GM15510 (cell line): Measurements from ENCODE around the gene BIN1.

Source experiments
- POLR2A ChIP-seq: IDR thresholded peaks from 3 replicates; pipeline ENCODE4 v1.6.1; 2011; ENCODE audit warnings: borderline replicate concordance; ENCODE audit not compliant: insufficient read length; ENCODE audit errors: extremely low read depth

Gene BIN1

DNA sequence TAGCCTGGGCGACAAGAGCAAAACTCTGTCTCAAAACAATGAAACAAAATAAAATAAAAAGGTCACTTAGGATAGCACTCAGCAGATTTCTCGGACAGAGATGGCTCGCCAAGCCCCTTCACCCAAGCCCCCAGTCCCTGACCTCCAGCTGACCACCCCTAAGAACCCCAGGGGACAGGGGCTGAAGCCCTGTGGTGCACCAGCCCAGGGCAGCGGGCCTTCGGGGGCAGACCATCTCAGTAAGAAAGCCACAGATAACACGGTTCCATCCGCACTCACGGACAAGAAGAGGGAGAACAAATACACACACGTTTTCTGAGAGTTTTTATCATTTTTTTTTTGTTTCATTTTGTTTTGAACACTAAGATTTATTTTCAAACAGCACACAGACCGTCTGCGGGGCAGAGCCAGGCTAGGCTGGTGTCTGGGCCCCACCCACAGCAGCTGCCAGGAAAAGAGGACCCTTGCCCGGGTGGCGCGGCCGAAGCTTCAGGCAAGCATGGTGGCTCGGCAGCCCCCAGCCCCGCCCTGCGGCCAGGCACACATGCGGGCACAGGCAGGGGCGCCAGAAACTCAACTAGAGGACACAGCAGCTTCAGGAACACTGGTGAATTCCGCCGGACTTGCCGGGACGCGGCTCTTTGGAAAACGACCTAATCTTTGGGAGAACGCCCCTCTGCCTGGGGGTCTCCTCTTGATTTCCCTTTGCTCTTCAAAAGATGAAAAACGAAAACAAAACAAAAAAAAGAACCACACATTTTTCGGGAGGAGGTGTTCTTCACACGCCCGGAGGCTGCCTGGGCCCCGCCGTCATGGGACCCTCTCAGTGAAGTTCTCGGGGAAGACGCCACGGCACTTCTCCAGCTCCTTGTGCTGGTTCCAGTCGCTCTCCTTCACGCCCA, 59.0 kb downstream of the BIN1 start:
- no peak for TF ChIP-seq POLR2A

DNA sequence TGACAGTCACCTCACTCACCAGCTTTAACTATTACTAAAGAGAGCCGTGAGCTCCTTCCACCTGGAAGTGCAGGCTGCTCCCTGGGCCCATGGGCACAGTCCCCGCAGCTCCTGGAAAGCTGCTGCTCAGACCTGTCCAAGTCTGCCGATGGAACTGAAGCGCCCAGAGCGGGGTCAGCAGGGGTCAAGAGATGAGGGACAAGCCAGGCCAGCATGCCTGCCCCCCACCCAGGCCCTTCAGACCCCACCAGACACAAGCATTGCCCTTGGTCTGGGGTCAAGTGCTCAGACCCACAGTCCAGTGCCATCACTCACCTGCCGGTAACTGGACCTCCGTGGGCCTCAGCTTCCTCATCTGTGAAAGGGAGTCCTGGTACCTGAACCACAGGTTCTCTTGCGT, 59.9 kb downstream of the BIN1 start:
- no peak for TF ChIP-seq POLR2A

DNA sequence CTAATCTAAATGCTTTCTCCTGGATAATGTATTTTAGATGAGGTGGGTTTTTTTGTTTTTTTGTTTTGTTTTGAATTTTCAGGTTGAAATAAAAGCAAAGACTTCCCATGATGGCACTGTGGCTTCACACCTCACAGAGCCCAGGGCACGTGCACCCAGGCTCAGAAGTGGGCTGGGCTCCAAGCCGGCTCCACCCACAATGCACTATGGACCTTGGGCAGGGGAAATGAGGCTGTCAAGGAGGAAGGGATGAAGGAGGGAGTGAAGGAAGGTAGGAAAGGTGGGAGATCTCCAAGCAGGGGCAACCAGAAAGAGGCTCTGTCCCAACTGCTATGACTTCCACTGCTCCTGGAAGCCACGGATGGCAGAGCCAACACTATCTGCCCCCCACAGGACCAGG, 60.4 kb downstream of the BIN1 start:
- TF ChIP-seq POLR2A: no peak

DNA sequence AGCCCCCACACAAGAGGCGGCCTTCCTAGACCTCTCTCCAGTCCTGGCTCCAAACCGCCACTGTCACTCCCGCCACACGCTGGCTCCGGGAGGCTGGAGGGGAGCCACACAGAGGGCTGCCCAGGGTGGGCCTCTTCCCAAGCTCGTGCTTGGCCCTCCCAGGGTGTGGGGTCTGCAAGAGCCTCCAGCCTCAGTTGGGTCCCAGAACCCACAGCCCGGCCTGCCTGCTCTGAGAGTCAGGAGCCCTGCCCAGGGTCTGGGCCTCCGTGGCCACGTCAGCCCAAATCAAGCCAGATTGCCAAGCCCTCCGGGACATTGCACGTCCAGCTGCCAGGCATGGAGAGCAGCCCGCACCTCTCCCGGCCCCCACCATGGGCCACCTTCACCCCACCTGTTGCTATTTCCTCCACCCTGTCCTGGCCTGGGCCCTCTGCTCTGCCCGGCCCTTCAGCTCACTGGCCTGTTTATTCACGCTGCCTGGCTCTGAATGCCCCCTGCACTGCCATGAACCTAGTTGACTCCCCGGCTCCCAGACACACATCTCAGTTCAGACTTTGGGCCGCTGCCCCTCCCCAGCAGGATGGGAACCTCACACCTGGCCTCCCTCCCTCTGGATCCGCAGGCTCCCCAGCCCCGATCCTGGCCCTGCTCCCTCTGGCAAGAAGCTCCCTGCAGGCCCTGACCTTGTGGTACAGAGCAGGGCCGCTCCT, 61.0 kb downstream of the BIN1 start:
- TF ChIP-seq POLR2A: no peak

DNA sequence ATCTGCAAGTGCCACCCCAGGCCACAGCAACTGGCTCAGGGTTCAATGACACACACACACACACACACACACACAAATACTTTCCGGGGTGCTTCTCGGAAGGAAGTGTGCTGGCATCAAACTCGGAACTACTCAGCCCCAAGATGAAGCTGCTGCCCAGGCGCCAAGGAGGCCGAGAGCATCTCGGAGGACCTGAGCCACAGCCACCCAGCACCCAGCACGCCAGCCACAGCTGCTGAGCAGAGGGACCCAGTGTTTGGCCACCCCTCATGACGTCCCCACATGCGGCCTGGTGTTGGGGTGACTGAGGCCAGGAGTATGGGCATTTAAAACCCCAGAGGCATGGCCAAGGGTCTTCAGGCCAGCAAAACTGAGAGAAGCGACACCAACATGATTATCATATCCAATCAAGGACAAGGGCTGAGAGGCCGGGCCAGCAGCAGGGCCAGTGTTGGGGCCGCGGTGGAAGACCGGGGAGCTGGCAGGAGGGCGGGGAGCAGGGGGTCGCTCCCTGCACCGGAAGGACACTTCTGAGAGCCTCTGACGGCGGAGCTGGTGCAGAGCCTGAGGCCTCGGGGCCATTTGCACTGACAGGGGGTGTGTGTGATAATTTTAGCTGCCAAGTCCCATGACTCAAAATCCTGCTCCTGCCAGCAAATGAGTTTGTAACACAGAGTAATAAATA, 61.8 kb downstream of the BIN1 start:
- TF ChIP-seq POLR2A: no peak

DNA sequence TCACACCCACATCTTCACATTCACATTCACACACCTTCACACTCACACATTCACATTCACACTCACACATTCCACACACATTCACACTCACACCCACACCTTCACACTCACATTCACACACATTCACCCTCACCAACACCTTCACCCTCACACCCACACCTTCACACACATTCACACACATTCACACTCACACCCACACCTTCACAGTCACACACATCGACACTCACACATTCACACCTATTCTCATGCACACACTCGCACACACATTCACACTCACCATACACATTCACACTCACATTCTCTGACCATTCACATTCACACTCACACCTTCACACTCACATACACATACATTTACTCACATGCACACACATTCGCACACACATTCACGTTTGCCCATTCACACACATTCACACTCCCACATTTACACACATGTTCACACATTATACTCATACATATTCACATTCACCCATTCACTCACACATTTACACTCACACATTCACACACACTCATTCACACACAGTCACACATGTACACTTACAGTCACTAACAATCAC, 62.7 kb downstream of the BIN1 start:
- TF ChIP-seq POLR2A: no peak

DNA sequence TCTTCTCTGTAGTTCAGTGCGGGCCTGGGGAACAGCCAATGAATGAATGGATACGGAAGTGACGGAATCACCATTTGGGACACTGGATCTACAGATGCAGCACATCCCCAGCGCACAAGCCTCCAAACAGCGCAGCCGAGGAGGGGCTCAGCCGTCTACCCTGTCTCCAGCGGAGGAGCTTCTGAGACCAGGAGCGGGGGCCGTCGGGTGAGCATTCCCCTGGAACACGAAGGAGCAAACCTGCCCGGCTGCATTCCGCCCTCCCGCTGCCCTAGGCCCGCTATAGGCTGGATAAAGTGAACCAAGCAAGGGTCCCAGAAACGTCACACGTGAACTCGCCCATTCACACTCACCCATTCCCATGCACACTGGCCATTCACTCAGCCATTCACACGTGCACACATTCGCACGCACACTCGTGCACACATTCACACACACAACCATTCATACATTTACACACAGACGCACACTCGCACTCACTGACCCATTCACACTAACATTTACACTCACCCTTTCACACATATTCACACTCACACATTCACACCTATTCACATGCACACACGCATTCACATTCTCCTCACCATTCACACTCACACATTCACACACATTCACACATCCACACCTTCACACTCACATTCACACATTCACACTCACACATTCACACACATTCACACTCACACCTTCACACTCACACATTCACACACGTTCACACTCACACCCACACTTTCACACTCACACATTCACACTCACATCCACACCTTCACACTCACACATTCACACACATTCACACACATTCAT, 63.4 kb downstream of the BIN1 start:
- no peak for TF ChIP-seq POLR2A

DNA sequence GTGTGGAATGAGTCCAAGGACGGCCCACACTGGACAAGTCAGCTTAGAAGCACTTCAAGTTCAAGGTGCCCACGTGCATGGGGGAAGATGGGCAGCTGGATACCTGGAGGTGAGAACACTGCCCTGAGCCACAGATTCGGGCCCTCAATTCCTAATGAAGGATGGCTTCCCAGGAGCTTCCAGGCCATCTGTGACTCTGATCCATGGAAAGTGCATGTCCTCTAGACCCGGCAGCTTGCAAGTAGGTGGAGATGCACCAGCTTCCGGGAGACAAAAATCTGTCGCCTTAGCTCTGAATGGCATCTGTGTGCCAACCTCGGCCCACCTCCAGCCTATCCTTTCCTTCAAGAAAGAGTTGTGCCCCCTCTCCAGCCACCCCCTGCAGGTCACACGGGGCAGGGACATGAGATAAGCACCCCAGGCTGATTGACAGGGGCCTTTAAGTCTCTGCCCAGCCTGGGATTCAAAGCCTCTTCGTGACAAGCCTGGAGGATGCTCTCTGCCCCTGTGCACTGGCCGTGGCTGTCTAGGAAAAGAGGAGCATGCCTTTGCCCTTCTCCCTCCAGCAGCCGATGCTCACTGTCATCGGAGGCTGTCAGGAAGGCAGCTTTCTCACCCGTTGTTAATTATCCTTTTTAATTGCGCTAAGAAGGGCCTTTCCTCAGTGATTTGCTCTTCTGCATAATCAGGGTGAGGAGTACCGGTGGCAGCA, 65.5 kb downstream of the BIN1 start:
- TF ChIP-seq POLR2A: no peak

DNA sequence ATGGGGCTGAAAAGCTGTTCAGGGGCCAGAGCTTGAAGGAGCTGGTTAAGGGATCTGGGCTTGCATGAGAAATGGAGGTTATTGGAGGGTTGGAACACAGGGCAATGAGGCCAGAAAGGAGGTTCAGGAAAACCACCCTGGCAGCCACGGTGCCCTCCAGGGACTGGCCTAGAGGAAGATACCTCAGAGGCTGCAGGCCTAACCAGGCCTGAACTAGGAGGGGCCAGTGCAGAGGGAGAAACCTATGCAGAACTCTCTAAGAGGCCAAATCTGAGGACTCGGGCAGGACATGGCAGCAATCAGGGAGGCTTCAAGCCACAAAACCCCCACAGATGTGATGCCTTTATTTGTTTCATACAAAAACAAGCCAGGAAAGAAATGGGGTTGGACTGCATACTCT, 66.8 kb downstream of the BIN1 start:
- no peak for TF ChIP-seq POLR2A

DNA sequence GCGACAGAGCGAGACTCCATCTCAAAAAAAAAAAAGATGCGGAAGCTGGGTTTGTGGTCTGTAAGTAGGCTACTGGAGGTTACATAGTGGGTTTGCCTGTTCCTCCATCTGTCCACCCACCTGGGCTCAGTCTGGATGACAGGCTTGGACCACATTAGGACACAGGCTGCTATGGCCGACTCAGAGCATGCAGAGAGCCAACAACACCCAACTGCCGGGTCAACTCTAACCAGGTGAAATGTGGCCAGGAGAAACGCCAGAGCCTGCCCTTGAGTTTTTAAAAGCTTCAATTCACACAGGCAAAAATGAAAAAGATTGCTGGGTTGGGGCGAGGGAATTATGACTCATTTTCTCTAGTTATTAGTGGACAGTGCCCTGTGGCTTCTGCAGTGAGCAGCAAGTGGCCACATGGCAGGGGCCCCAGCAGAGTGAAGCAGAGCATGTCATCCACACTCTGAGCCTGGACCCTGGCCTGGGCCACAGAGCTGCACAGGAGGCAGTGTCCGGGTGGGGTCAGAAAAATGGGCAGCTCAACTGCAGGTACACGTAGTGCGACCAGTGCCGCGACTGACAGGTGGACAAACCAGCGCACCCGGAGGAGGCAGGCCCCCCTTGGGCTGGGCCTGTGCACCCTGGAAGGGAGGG, 67.4 kb downstream of the BIN1 start:
- TF ChIP-seq POLR2A: no peak

DNA sequence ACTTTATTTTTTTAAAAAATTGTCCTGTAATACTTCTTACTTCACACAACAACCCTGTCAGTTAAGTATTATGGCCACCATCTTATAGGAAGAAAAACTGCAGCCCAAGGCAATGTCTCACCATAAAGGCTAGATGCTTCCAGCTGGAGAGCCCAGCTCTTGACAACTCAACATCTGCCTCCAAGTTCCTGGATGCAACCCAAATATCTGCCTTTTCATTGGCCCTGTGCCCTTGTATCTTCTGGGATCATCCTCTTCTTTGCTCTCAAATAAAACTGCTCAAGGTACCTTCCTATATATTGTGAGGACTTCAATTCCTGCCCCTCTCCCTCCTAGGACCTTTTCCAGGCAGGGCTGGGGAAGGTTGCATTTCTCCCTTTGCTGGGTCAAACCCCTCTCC, 69.5 kb downstream of the BIN1 start:
- TF ChIP-seq POLR2A: no peak

DNA sequence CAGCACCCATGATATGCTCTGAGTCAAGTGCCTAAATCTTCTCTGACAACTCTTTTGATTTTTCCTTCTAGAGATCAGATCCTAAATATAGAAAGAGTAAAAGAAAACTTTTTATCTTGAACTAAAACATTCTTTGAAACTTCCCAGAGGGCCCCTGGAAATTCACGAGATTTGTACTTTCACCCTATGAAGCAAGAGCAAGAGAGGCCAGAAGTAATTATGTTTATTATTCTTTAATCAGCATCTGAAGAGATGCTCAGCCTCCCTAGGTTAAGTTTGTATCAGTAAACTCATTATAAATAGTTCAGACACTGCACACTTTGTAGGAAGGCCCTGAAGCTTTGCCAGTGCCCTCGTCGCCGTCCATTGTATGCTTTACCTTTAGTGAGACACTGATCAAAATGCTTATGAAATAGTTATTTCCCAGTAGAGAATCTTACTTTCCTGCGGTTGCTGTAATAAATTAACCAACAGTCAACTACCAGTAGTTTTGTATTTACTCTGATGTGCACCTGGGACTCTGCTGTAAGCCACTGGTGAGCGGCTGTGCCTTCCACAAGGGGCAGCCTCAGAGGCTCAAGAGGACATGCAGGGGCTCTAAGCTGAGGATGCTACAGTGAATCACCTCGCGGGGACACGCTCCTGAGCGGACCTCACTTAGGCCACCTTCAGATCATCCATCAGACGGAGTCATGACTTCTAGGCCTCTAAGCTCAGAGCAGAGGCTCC, 71.9 kb downstream of the BIN1 start:
- TF ChIP-seq POLR2A: no peak

DNA sequence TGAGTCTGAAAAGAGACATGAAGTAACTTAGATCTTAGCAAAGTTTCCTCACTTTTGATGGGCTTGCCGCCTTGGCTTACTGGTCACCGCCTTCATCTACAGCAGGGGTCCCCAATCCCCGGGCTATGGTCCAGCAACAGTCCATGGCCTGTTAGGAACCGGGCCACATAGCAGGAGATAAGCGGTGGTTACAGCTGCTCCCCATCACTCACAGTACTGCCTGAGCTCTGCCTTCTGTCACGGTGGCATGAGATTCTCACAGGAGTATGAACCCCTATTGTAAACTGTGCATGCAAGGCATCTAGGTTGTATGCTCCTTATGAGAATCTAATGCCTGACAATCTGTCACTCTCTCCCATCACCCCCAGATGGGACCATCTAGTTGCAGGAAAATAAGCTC, 72.9 kb downstream of the BIN1 start:
- no peak for TF ChIP-seq POLR2A
